Measurements from ENCODE around the gene CAMLG. TPM values are rescaled to one million over a fixed set of nuclear protein-coding genes. Genes with fewer than 3 reads are reported as not detected.

CAMLG gene
- total RNA-seq, 1 experiment from 2014 or later: 39.7 TPM

GRCh38 chr5:134798468-134798867 is 60.1 kb downstream of the CAMLG start:
- no peaks in the 10 kb centered on the region for H3K27me3 Mint-ChIP-seq (ENCODE audit: low read depth)
- H3K36me3 Mint-ChIP-seq: peaks cover 54% of the 10 kb centered on the region
- no peaks in the 10 kb centered on the region for H3K4me1 Mint-ChIP-seq
- DNase-seq (ENCODE audit: low spot score): no peak
- no peaks in the 10 kb centered on the region for H3K9me3 Mint-ChIP-seq
- no peak overlapping the region for H3K4me3 Mint-ChIP-seq
- TF ChIP-seq ZNF671 (CRISPR knock-in tag; IDR thresholded peaks at IDR 0.05) (no peak), TCF7 (CRISPR knock-in tag; IDR thresholded peaks at IDR 0.05; ENCODE audit: low read depth) (no peak), ZNF232 (CRISPR knock-in tag; IDR thresholded peaks at IDR 0.05) (no peak), ZNF423 (CRISPR knock-in tag; IDR thresholded peaks at IDR 0.05) (no peak), HMGA2 (CRISPR knock-in tag; IDR thresholded peaks at IDR 0.05) (no peak), NFYB (CRISPR knock-in tag; conservative IDR thresholded peaks at IDR 0.05; ENCODE audit: low read depth) (no peak), CBFB (CRISPR knock-in tag; IDR thresholded peaks at IDR 0.05; ENCODE audit: low read depth) (no peak), PRDM15 (CRISPR knock-in tag; IDR thresholded peaks at IDR 0.05) (no peak), ZBTB21 (CRISPR knock-in tag; IDR thresholded peaks at IDR 0.05; ENCODE audit: borderline replicate concordance) (no peak), CREM (CRISPR knock-in tag; IDR thresholded peaks at IDR 0.05) (no peak), SMAD3 (CRISPR knock-in tag; IDR thresholded peaks at IDR 0.05; ENCODE audit: borderline replicate concordance) (no peak), ZNF396 (CRISPR knock-in tag; IDR thresholded peaks at IDR 0.05; ENCODE audit: borderline replicate concordance) (no peak), IRF1 (CRISPR knock-in tag; IDR thresholded peaks at IDR 0.05) (no peak), ZNF416 (CRISPR knock-in tag; IDR thresholded peaks at IDR 0.05) (no peak), OVOL2 (CRISPR knock-in tag; IDR thresholded peaks at IDR 0.05; ENCODE audit: borderline replicate concordance) (no peak)
- TF ChIP-seq, protein P1, sequence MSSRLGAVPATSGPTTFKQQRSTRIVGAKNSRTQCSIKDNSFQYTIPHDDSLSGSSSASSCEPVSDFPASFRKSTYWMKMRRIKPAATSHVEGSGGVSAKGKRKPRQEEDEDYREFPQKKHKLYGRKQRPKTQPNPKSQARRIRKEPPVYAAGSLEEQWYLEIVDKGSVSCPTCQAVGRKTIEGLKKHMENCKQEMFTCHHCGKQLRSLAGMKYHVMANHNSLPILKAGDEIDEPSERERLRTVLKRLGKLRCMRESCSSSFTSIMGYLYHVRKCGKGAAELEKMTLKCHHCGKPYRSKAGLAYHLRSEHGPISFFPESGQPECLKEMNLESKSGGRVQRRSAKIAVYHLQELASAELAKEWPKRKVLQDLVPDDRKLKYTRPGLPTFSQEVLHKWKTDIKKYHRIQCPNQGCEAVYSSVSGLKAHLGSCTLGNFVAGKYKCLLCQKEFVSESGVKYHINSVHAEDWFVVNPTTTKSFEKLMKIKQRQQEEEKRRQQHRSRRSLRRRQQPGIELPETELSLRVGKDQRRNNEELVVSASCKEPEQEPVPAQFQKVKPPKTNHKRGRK (CRISPR knock-in tag; IDR thresholded peaks at IDR 0.05; ENCODE audit: borderline replicate concordance): no peak
- ChIA-PET CTCF (no interaction called here), POLR2A (no interaction called here)
- ATAC-seq: no peak
- H3K27ac Mint-ChIP-seq: no peak overlapping the region

Other genes with a start within 250 kb of the CAMLG start
- 39.4 to 46.2 TPM (median 40.8 TPM) in 3 replicates for gene JADE2, start 212.9 kb upstream of the CAMLG start, total RNA-seq (2021)
- 27.2 to 31.3 TPM (median 27.6 TPM) in 3 replicates for gene SAR1B, start 105.7 kb upstream of the CAMLG start, total RNA-seq (2021)
- gene SEC24A, start 89.8 kb upstream of the CAMLG start, total RNA-seq (2021): 25.0 to 30.5 TPM (median 27.5 TPM) in 3 replicates
- 91.4 to 123 TPM (median 93.1 TPM) in 3 replicates for gene DDX46, start 20.2 kb downstream of the CAMLG start, total RNA-seq (2021)
- gene C5orf24, start 107.4 kb downstream of the CAMLG start, total RNA-seq (2021): 15.7 to 21.2 TPM (median 20.6 TPM) in 3 replicates
- gene TXNDC15, start 135.8 kb downstream of the CAMLG start, total RNA-seq (2021): 26.1 to 28.7 TPM (median 26.1 TPM) in 3 replicates
- 9.9 to 12.8 TPM (median 9.9 TPM) in 3 replicates for gene PCBD2, start 166.6 kb downstream of the CAMLG start, total RNA-seq (2021)
- gene CATSPER3, start 229.4 kb downstream of the CAMLG start, total RNA-seq (2021): 0.34 to 0.44 TPM (median 0.37 TPM) in 3 replicates